Mesodermal cell (in vitro differentiated cells): ENCODE data around the gene ZNF443. TPM values are rescaled to one million over a fixed set of nuclear protein-coding genes. Genes with fewer than 3 reads are reported as not detected.
A peak's percentile ranks its signal among the peaks of the same experiment; 100 is the strongest.
"Not testable (repeated sequence)": the region's sequence is repeated elsewhere in the genome, so short reads cannot be mapped to it uniquely, and the experiment has no call there.

Source experiments
- H3K27ac ChIP-seq: 2 replicates; pipeline ENCODE4 v1.7.0; 2013; ENCODE audit warnings: mild to moderate bottlenecking, low read depth, low read length, moderate library complexity; ENCODE audit not compliant: severe bottlenecking
- H3K36me3 ChIP-seq: 2 replicates; pipeline ENCODE4 v1.7.1; 2013; ENCODE audit warnings: mild to moderate bottlenecking, low read length, moderate library complexity; ENCODE audit not compliant: control insufficient read depth, insufficient read depth
- H3K4me1 ChIP-seq: one replicate; pipeline ENCODE4 v1.7.1; 2013; ENCODE audit warnings: mild to moderate bottlenecking, low read length; ENCODE audit not compliant: insufficient read depth, control insufficient read depth, poor library complexity, severe bottlenecking
- H3K4me3 ChIP-seq: 2 replicates; pipeline ENCODE4 v1.7.0; 2013; ENCODE audit warnings: low read length, control low read depth, mild to moderate bottlenecking; ENCODE audit not compliant: insufficient read depth, poor library complexity, severe bottlenecking; ENCODE audit errors: extremely low read depth
- H3K9me3 ChIP-seq: 2 replicates; pipeline ENCODE4 v1.7.1; 2013; ENCODE audit warnings: mild to moderate bottlenecking, low read length, moderate library complexity; ENCODE audit not compliant: control insufficient read depth
- WGBS, 2 experiments: methylation state at CpG; one replicate each; pipeline ENCODE4 v1.1.5; 2013; ENCODE audit warnings: missing lambda C conversion rate in 2 of 2; ENCODE audit not compliant: insufficient coverage in 2 of 2; 5-methylcytosine and 5-hydroxymethylcytosine counted together
- polyA plus RNA-seq, 2 experiments: library from polyadenylated mRNA; stranded (reverse); fragments of 50-300 nt; gene quantifications; one replicate each; pipeline ENCODE4 v1.2.3, GENCODE V29; 2013

ZNF443 gene
- polyA plus RNA-seq (2013, experiment 1 of 2): 3.0 TPM
- 4.0 TPM for polyA plus RNA-seq (2013, experiment 2 of 2)

DNA sequence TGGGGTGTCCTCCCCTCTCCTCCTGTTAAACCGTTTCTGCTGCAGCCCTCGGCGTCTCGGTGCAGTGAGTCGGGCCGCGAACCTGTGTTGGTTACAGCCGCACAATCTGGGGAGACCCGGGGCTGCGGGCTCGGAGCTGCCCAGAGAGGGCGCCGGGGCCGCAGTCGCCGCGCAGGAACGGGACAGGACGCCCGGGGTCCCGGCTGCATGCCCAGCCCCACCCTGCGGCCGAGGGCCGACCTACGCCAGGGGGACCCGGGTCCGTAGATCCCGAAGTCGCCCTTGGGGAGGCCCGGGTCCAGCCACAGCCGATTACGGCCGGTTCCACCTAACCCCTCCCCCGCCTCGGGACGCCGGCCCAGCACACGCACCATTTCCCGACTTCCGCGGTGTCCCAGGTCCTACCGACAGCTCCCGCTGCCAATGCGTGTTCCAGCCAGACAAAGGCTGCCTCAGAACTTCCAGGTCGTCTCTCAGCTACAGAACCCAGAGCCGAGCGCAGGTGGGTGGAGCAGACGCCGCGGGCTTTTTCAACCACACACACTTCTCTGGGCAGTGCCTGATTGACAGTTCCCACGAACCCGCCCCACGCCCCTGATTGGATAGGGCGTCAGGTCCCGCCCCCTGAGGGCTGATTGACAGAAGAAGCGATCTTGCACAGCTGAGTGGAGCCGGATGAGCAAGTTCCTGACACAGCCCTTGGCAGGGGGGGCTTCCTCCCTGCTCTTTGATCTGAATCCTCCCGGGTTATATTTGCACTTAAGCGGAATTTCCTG lies at the start of gene ZNF443:
Gene ZNF443, minus strand, starts transcription at position 481 of the 776 bp plus-strand sequence. Its CDS starts 107 bp downstream, at position 374.
- H3K9me3 ChIP-seq: peaks cover 21% of the 10 kb centered on the region
- WGBS, 2 experiments: 0% methylated on average over 22 to 49 of the region's 59 CpGs
- H3K36me3 ChIP-seq: peaks cover 3% of the 10 kb centered on the region
- H3K27ac ChIP-seq: peak within 1 kb of the TSS; percentile 90
- peaks cover 6% of the 10 kb centered on the region for H3K4me1 ChIP-seq
- peak within 1 kb of the TSS; percentile 58 for H3K4me3 ChIP-seq

DNA sequence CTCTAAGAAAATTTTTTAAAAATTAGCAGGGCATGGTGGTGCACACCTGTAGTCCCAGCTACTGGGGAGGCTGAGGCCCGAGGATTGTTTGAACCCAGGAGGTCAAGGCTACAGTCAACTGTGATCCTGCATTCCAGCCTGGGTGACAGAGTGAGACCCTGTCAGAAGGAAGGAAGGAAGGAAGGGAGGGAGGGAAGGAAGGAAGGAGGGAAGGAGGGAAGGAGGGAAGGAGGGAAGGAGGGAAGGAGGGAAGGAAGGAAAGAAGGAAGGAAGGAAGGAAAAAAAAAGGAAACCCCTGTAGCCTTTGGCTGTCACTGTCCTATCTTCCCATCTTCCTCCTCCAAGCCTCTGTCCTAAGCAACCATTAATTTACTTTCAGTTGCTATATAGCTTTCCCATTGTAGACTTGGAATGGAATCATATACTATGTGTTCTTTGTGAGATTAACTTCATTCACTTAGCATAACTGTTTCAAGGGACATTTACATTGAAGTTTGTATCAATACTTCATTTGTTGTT lies 45.5 kb upstream of the ZNF443 start:
- WGBS, 2 experiments: 57 to 100% methylated on average over 1 of the region's 1 CpG
- not testable (repeated sequence) for H3K4me3 ChIP-seq, H3K36me3 ChIP-seq, H3K9me3 ChIP-seq, H3K27ac ChIP-seq, H3K4me1 ChIP-seq

DNA sequence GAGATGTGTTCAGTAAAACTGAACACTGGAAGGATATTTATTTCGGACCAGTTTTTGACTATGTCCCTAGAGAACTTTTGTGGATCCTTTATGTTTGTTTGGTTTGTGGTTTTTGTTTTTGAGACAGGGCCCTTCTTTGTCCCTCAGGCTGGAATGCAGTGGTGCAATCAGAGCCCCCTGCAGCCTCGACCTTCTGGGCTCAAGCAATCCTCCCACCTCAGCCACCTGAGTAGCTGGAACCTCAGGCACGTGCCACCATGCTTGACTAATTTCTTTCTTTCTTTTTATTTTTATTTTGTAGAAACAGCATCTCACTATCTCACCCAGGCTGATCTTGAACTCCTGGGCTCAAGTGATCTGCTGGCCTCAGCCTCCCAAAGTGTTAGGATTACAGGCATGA lies 44.8 kb upstream of the ZNF443 start:
- Histone ChIP-seq H3K4me3 (peak overlapping the region; percentile 88), H3K9me3 (no peaks in the 10 kb centered on the region), H3K36me3 (no peaks in the 10 kb centered on the region), H3K27ac (peak overlapping the region; percentile 92), H3K4me1 (no peaks in the 10 kb centered on the region)
- 68 to 100% methylated on average over 1 to 2 of the region's 3 CpGs for WGBS, 2 experiments

DNA sequence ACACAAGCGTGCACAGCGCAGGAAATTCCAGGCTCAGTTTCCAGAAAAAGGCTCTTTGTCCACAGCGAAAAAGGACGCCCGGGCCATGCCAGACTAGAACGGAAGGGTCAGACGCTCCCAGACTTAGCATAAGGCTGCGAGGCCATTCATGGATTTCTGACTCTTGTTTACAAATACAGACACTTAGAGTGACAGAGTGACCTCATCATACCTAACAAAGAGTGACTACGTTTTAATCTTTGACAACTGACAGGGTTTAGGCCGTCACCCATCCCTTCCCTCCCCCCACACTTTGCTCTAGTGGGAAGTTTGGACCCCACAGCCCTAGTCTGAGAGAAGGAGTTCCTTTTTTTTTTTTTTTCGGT lies 44.2 kb upstream of the ZNF443 start:
- no peaks in the 10 kb centered on the region for H3K9me3 ChIP-seq
- 4 to 8% methylated on average over 8 of the region's 11 CpGs for WGBS, 2 experiments
- no peaks in the 10 kb centered on the region for H3K36me3 ChIP-seq
- H3K4me3 ChIP-seq: peak overlapping the region; percentile 88
- no peaks in the 10 kb centered on the region for H3K4me1 ChIP-seq
- H3K27ac ChIP-seq: peak overlapping the region; percentile 92

DNA sequence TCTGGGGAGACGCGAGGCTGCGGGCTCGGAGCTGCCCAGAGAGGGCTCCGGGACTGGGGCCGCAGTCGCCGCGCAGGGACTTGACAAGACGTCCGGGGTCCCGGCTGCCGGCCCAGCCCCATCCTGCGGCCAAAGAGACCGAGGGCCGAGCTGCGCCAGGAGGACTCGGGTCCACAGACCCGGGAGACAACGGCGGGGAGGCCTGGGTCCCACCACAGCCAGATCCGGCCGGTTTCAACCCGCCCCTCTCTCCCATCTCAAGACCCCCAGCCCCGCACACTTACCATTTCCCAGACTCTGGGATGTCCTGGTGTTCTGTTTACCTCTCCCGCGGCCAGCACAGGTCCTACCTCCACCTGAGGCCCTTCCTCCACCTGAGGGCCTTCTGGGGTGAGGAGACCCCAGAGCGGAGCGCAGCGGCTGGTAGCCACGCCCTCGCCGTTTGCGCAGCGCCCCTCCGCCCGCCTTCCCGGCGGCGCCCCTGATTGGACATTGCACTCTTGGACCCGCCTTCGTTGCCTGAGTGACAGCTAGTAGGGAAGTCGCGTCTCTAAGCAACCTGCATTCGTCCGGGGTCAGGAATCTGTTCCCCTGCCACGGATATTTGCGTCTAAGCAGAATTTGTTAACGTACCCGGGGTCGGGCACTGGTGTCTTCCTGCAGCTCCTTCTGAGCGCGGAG lies 43.7 kb upstream of the ZNF443 start, which contains the start of gene ZNF709:
Gene ZNF709, minus strand, starts transcription at position 446 of the 681 bp plus-strand sequence. Its CDS starts 159 bp downstream, at position 287.
- peak within 1 kb of the TSS; percentile 92 for H3K27ac ChIP-seq
- H3K4me3 ChIP-seq: peak within 1 kb of the TSS; percentile 88
- no peaks in the 10 kb centered on the region for H3K36me3 ChIP-seq
- no peaks in the 10 kb centered on the region for H3K9me3 ChIP-seq
- 0% methylated on average over 40 to 51 of the region's 53 CpGs for WGBS, 2 experiments
- no peaks in the 10 kb centered on the region for H3K4me1 ChIP-seq

DNA sequence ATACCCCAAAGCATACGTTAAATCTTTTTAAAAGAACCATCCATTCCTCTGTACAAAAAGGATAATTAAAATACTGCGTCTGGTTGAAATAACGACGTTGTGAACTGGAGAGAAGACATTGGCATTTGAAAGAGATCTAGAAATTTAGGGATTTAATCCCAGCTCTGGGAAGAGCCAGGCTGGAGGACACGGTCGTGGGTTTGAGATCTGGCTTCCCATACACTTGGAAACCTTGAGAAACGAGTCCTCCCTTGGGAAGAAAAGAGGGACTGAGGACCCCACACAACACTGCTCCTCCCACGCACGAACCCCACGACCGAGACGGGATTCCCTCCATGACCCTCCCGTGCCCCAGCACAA lies 43.2 kb upstream of the ZNF443 start:
- 0% methylated on average over 4 to 9 of the region's 13 CpGs for WGBS, 2 experiments
- peak overlapping the region; percentile 92 for H3K27ac ChIP-seq

DNA sequence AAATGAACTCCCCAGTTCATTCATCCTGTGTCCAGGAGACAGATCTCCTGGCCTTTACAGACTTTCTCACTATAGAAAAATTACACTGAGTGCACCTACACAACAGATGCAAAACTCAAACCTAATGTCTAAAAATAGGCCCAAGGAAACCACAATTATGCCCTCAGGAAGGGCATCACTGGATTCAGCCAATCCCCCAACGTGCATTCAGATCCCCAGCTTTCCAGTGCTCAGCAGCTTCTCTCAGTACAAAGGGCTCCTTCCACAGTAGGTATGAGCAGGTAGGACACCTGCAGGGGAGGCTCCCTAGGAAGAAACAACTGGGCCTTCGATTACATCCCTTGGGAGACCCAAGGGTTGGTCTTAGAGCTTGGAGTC lies 41.7 kb upstream of the ZNF443 start:
- Histone ChIP-seq H3K4me3 (no peak overlapping the region), H3K36me3 (no peaks in the 10 kb centered on the region), H3K9me3 (no peaks in the 10 kb centered on the region), H3K27ac (no peak overlapping the region), H3K4me1 (no peaks in the 10 kb centered on the region)
- WGBS, 2 experiments: 100% methylated on average over 2 of the region's 2 CpGs

More for the DNA sequence above, 43.2 kb upstream of the ZNF443 start:
- H3K36me3 ChIP-seq: no peaks in the 10 kb centered on the region
- peak overlapping the region; percentile 88 for H3K4me3 ChIP-seq
- H3K4me1 ChIP-seq: no peaks in the 10 kb centered on the region
- no peaks in the 10 kb centered on the region for H3K9me3 ChIP-seq

DNA sequence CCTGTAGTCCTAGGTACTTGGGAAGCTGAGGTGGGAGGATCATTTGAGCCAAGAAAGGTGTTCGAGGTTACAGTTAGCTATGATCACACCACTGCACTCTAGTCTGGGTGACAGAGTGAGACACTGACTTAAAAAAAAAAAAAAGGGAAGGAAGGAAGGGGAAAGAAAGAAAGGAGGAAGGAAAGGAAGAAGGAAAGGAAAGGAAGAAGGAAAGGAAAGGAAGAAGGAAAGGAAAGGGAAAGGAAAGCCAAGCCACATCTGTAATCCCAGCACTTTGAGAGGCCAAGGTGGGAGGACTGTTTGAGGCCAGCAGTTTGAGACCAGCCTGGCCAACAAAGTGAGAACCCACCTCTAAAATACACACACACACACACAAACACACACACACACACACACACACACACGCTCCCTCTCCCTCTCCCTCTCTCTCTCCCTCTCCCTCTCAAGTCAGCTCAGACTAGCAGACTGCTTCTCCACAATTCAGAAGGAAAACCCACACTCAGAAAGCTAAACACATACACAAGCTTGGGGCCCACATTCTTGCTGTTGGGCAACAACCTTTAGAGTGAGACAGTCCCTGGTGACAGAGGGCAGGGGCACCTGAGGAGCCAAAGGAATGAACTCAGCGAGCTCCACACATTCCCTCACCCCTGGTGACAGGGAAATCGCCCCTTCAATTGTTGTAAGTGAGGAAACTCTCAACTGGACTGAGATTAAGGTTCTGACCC lies 41.1 kb upstream of the ZNF443 start:
- no peak overlapping the region for H3K4me3 ChIP-seq
- 89 to 97% methylated on average over 3 of the region's 4 CpGs for WGBS, 2 experiments
- H3K36me3 ChIP-seq: no peaks in the 10 kb centered on the region
- H3K9me3 ChIP-seq: no peaks in the 10 kb centered on the region
- H3K4me1 ChIP-seq: no peaks in the 10 kb centered on the region
- no peak overlapping the region for H3K27ac ChIP-seq

DNA sequence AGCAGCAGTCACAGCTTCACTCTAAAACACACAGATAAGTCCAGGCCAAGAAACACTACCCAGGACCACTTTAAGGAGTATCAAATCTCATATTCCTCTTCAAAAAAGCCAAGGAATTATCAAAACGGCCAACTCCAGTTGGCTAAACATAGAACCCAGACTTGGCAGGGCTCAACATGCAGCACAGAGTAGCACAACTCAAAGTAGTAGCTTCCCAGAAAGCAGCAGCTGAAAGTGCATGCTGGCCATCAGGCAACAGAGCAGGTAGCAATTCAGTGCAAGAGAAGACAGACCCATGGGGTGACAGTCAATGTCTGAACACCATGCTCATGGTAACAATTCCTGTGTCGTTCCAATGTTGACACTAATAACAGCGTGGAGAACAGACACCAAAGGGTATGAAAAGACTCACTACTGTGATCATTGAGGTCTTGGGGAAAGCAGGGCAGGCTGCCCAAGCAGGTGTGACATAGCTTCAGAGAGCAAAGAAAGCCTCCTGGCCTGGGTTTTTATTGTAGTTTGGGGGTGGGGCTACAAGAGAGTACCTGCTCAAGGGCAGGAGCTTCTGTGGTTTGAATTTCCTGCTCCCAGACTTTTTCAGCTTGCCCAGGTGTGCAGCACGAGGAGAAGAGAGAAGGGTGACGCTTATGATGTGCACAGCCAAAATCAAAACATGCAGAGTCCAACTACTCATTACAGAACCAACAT lies 37.6 kb upstream of the ZNF443 start:
- Histone ChIP-seq H3K27ac (no peak overlapping the region), H3K4me1 (no peaks in the 10 kb centered on the region), H3K9me3 (peaks cover 5% of the 10 kb centered on the region), H3K36me3 (no peaks in the 10 kb centered on the region), H3K4me3 (no peak overlapping the region)
- WGBS, 2 experiments: 86 to 96% methylated on average over 2 to 3 of the region's 5 CpGs

DNA sequence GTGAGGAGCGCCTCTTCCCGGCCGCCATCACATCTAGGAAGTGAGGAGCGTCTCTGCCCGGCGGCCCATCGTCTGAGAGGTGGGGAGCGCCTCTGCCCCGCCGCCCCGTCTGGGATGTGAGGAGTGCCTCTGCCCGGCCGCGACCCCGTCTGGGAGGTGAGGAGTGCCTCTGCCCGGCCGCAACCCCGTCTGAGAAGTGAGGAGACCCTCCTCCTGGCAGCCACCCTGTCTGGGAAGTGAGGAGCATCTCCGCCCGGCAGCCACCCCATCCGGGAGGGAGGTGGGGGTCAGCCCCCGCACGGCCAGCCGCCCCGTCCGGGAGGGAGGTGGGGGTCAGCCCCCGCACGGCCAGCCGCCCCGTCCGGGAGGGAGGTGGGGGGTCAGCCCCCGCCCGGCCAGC lies 26.8 kb upstream of the ZNF443 start:
- peaks cover 38% of the 10 kb centered on the region for H3K36me3 ChIP-seq
- H3K9me3 ChIP-seq: peaks cover 55% of the 10 kb centered on the region
- 94 to 96% methylated on average over 16 to 30 of the region's 33 CpGs for WGBS, 2 experiments
- not testable (repeated sequence) for H3K27ac ChIP-seq, H3K4me1 ChIP-seq, H3K4me3 ChIP-seq
